Stimulated activated CD8-positive, alpha-beta memory T cell treated with anti-CD3 and anti-CD28 coated beads, Interleukin-15, amount 100 ng/mL, for 1 hour (primary cell): ENCODE results near the gene ATP9A.
"Not testable (repeated sequence)": the region's sequence is repeated elsewhere in the genome, so short reads cannot be mapped to it uniquely, and the experiment has no call there.

Source experiments
- DNase-seq: peaks from one replicate; pipeline ENCODE4 v3.0.0-alpha.2; 2020; ENCODE audit warnings: low read depth

The ATP9A gene

GRCh38 chr20:51574248-51575033 is 193.7 kb downstream of the ATP9A start:
- no peak for DNase-seq

- DNase-seq: no peak
These were observed 194.5 kb downstream of the ATP9A start for GRCh38 chr20:51573576-51574243.

GRCh38 chr20:51571460-51571794 is 196.8 kb downstream of the ATP9A start:
- no peak for DNase-seq

GRCh38 chr20:51570739-51571459 is 197.3 kb downstream of the ATP9A start:
- DNase-seq: no peak

- DNase-seq: no peak
These were observed 198.1 kb downstream of the ATP9A start for GRCh38 chr20:51569815-51570738.

- DNase-seq: not testable (repeated sequence)
These were observed 199.7 kb downstream of the ATP9A start for GRCh38 chr20:51568533-51568932.

GRCh38 chr20:51567622-51568021 is 200.6 kb downstream of the ATP9A start:
- no peak for DNase-seq

GRCh38 chr20:51566594-51566993 is 201.6 kb downstream of the ATP9A start:
- no peak for DNase-seq

- DNase-seq: no peak
These were observed 202.7 kb downstream of the ATP9A start for GRCh38 chr20:51565298-51566144.

GRCh38 chr20:51563486-51564332 is 204.5 kb downstream of the ATP9A start:
- DNase-seq: no peak

GRCh38 chr20:51563174-51563485 is 205.1 kb downstream of the ATP9A start:
- DNase-seq: no peak

- no peak for DNase-seq
These were observed 205.6 kb downstream of the ATP9A start for GRCh38 chr20:51562332-51563173.

GRCh38 chr20:51562027-51562331 is 206.2 kb downstream of the ATP9A start:
- DNase-seq: no peak

GRCh38 chr20:51560550-51561307 is 207.5 kb downstream of the ATP9A start:
- DNase-seq: no peak

- DNase-seq: no peak
These were observed 208.1 kb downstream of the ATP9A start for GRCh38 chr20:51560042-51560441.

- DNase-seq: no peak
These were observed 213.5 kb downstream of the ATP9A start for GRCh38 chr20:51554538-51555165.

GRCh38 chr20:51553897-51554486 is 214.2 kb downstream of the ATP9A start:
- no peak for DNase-seq

- no peak for DNase-seq
These were observed 217.0 kb downstream of the ATP9A start for GRCh38 chr20:51551186-51551585.
